HepG2 (cell line): ENCODE data around the gene CELF4. TPM values are rescaled to one million over a fixed set of nuclear protein-coding genes. Genes with fewer than 3 reads are reported as not detected.

Source experiments
- BCL6 ChIP-seq: IDR thresholded peaks from 2 replicates; pipeline ENCODE4 v1.6.1; 2016; ENCODE audit warnings: missing genetic modification reagents, missing compliant biosample characterization
- HDAC2 ChIP-seq: sonication (generic); formaldehyde crosslinking; IDR thresholded peaks from 2 replicates; pipeline ENCODE4 v1.4.0; 2020; ENCODE audit warnings: missing genetic modification reagents
- HOXA7 ChIP-seq: sonication (generic); formaldehyde crosslinking; IDR thresholded peaks from 2 replicates; pipeline ENCODE4 v1.8.1; 2022; ENCODE audit warnings: mild to moderate bottlenecking, missing genetic modification reagents, moderate library complexity
- NFATC3 ChIP-seq: sonication (generic); formaldehyde crosslinking; IDR thresholded peaks from 2 replicates; pipeline ENCODE4 v1.5.1; 2020; ENCODE audit warnings: mild to moderate bottlenecking, missing genetic modification reagents
- SMAD1 ChIP-seq: sonication (generic); formaldehyde crosslinking; IDR thresholded peaks from 2 replicates; pipeline ENCODE4 v1.4.0; 2020; ENCODE audit warnings: missing genetic modification reagents, low read depth, mild to moderate bottlenecking, borderline replicate concordance
- TAF15 ChIP-seq: fragments of 200-400 bp; formaldehyde crosslinking; IDR thresholded peaks from one replicate; pipeline ENCODE4 v1.6.1; 2018; ENCODE audit warnings: mild to moderate bottlenecking, low read depth, low read length; ENCODE audit not compliant: poor library complexity, severe bottlenecking
- ZNF207 ChIP-seq: fragments of 450-650 bp; IDR thresholded peaks from 2 replicates; pipeline ENCODE4 v1.6.1; 2016; ENCODE audit warnings: antibody characterized with exemption, borderline replicate concordance
- ZNF234 ChIP-seq: sonication (generic); formaldehyde crosslinking; conservative IDR thresholded peaks from 2 replicates; pipeline ENCODE4 v1.5.1; 2020; ENCODE audit warnings: mild to moderate bottlenecking, missing genetic modification reagents
- ZNF790 ChIP-seq: sonication (generic); formaldehyde crosslinking; IDR thresholded peaks from 2 replicates; pipeline ENCODE4 v1.8.0; 2022; ENCODE audit warnings: missing genetic modification reagents, mild to moderate bottlenecking, borderline replicate concordance
- polyA plus RNA-seq, 8 experiments: library from polyadenylated mRNA; depleted of rRNA in 3 of 8; stranded (reverse) in 7 of 8; unstranded in 1 of 8; fragments of >200 nt; fragmentation: Illumina TruSeq in 4 of 8; extraction: Trizol in 4 of 8; gene quantifications; 2 replicates each; pipeline versions ENCODE4 v1.2.1 to v1.2.3, GENCODE V29; 2011 to 2016; ENCODE audit warnings: low read depth in 4 of 8, missing spikeins in 1 of 8, mixed read lengths in 1 of 8; ENCODE audit not compliant: insufficient read depth in 1 of 8
- total RNA-seq, 5 experiments: library from RNA; depleted of rRNA; stranded (reverse); fragments of >200 nt; fragmentation: Illumina TruSeq; extraction: Trizol; gene quantifications; 2 replicates each; pipeline ENCODE4 v1.2.3, GENCODE V29; 2016; ENCODE audit warnings: low read depth in 1 of 5
- TF ChIP-seq, protein P1 (sequence below): sonication (generic); formaldehyde crosslinking; IDR thresholded peaks from 2 replicates; pipeline ENCODE4 v1.5.1; 2020; ENCODE audit warnings: missing genetic modification reagents, mild to moderate bottlenecking, borderline replicate concordance
- TF ChIP-seq, protein P2 (sequence below): sonication (generic); formaldehyde crosslinking; IDR thresholded peaks from 2 replicates; pipeline ENCODE4 v1.4.0; 2020; ENCODE audit warnings: mild to moderate bottlenecking, missing genetic modification reagents
- TF ChIP-seq, protein P3 (sequence below): sonication (generic); formaldehyde crosslinking; IDR thresholded peaks from 2 replicates; pipeline ENCODE4 v1.5.0; 2020; ENCODE audit warnings: mild to moderate bottlenecking, missing genetic modification reagents, borderline replicate concordance
- TF ChIP-seq, protein P4 (sequence below): sonication (generic); formaldehyde crosslinking; IDR thresholded peaks from 2 replicates; pipeline ENCODE4 v1.9.0; 2021; ENCODE audit warnings: missing genetic modification reagents, borderline replicate concordance
- TF ChIP-seq, protein P5 (sequence below): sonication (generic); formaldehyde crosslinking; IDR thresholded peaks from 2 replicates; pipeline ENCODE4 v1.4.0; 2020; ENCODE audit warnings: missing genetic modification reagents

Gene CELF4
- total and polyA plus RNA-seq, 2 of the 13 experiments (the other 11 are each of a cell fraction or from before 2014, with no cell fraction given) = not detected

DNA sequence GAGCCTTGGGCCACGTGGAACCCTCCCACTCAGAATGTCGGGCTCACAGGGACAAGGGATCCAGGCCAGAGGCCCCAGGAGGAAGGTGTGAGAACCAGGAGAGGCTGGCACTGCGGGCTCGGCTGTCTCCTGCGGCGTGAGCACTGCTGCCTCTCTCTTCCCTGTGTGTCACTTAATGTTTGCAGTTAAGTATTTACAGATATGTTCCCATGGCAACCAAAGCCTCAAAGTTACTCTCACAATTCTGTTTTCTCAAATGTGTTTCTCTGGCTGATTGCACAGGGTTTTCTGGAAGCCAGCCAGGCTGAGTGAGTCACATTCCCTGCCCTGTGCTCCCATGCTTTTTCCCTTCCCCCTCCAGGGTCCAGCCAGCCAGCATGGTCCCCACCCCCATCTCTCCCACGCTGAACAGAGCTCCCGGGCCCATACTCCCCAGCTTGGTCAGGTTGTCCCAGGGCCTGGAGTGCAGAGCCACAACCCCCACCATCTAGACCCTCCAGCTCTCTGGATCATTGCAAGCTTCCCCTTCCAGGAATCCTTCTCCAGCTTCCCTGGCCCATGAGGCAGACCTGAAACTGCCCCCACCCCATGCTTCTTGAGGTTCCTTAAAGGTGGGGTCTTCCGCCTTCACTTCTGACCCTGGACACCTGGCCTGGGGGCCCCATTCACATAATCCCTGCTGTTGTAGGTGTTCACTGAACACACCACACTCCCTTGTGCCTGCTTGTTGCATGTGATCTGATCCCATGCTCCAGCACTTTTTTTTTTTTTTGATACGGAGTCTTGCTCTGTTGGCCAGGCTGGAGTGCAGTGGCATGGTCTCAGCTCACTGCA lies 265.9 kb downstream of the CELF4 start (continued):
- TF ChIP-seq, protein P1, sequence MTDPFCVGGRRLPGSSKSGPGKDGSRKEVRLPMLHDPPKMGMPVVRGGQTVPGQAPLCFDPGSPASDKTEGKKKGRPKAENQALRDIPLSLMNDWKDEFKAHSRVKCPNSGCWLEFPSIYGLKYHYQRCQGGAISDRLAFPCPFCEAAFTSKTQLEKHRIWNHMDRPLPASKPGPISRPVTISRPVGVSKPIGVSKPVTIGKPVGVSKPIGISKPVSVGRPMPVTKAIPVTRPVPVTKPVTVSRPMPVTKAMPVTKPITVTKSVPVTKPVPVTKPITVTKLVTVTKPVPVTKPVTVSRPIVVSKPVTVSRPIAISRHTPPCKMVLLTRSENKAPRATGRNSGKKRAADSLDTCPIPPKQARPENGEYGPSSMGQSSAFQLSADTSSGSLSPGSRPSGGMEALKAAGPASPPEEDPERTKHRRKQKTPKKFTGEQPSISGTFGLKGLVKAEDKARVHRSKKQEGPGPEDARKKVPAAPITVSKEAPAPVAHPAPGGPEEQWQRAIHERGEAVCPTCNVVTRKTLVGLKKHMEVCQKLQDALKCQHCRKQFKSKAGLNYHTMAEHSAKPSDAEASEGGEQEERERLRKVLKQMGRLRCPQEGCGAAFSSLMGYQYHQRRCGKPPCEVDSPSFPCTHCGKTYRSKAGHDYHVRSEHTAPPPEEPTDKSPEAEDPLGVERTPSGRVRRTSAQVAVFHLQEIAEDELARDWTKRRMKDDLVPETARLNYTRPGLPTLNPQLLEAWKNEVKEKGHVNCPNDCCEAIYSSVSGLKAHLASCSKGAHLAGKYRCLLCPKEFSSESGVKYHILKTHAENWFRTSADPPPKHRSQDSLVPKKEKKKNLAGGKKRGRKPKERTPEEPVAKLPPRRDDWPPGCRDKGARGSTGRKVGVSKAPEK (CRISPR knock-in tag) = no peak
- TF ChIP-seq BCL6 (CRISPR knock-in tag) (peak; percentile 46; the same call in 1 of the 2 replicates), ZNF234 (no peak), HDAC2 (CRISPR knock-in tag) (0 out of 2 replicates have a peak, but pooled peaks have one; percentile 25), ZNF790 (CRISPR knock-in tag) (no peak), ZNF207 (no peak), HOXA7 (no peak), SMAD1 (CRISPR knock-in tag) (no peak), TAF15 (no peak), NFATC3 (CRISPR knock-in tag) (no peak)
- TF ChIP-seq, protein P2, sequence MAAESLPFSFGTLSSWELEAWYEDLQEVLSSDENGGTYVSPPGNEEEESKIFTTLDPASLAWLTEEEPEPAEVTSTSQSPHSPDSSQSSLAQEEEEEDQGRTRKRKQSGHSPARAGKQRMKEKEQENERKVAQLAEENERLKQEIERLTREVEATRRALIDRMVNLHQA (CRISPR knock-in tag) = no peak
- TF ChIP-seq, protein P3, sequence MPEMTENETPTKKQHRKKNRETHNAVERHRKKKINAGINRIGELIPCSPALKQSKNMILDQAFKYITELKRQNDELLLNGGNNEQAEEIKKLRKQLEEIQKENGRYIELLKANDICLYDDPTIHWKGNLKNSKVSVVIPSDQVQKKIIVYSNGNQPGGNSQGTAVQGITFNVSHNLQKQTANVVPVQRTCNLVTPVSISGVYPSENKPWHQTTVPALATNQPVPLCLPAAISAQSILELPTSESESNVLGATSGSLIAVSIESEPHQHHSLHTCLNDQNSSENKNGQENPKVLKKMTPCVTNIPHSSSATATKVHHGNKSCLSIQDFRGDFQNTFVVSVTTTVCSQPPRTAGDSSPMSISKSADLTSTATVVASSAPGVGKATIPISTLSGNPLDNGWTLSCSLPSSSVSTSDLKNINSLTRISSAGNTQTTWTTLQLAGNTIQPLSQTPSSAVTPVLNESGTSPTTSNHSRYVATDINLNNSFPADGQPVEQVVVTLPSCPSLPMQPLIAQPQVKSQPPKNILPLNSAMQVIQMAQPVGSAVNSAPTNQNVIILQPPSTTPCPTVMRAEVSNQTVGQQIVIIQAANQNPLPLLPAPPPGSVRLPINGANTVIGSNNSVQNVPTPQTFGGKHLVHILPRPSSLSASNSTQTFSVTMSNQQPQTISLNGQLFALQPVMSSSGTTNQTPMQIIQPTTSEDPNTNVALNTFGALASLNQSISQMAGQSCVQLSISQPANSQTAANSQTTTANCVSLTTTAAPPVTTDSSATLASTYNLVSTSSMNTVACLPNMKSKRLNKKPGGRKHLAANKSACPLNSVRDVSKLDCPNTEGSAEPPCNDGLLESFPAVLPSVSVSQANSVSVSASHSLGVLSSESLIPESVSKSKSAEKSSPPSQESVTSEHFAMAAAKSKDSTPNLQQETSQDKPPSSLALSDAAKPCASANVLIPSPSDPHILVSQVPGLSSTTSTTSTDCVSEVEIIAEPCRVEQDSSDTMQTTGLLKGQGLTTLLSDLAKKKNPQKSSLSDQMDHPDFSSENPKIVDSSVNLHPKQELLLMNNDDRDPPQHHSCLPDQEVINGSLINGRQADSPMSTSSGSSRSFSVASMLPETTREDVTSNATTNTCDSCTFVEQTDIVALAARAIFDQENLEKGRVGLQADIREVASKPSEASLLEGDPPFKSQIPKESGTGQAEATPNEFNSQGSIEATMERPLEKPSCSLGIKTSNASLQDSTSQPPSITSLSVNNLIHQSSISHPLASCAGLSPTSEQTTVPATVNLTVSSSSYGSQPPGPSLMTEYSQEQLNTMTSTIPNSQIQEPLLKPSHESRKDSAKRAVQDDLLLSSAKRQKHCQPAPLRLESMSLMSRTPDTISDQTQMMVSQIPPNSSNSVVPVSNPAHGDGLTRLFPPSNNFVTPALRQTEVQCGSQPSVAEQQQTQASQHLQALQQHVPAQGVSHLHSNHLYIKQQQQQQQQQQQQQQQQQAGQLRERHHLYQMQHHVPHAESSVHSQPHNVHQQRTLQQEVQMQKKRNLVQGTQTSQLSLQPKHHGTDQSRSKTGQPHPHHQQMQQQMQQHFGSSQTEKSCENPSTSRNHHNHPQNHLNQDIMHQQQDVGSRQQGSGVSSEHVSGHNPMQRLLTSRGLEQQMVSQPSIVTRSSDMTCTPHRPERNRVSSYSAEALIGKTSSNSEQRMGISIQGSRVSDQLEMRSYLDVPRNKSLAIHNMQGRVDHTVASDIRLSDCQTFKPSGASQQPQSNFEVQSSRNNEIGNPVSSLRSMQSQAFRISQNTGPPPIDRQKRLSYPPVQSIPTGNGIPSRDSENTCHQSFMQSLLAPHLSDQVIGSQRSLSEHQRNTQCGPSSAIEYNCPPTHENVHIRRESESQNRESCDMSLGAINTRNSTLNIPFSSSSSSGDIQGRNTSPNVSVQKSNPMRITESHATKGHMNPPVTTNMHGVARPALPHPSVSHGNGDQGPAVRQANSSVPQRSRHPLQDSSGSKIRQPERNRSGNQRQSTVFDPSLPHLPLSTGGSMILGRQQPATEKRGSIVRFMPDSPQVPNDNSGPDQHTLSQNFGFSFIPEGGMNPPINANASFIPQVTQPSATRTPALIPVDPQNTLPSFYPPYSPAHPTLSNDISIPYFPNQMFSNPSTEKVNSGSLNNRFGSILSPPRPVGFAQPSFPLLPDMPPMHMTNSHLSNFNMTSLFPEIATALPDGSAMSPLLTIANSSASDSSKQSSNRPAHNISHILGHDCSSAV (CRISPR knock-in tag) = no peak
- TF ChIP-seq, protein P4, sequence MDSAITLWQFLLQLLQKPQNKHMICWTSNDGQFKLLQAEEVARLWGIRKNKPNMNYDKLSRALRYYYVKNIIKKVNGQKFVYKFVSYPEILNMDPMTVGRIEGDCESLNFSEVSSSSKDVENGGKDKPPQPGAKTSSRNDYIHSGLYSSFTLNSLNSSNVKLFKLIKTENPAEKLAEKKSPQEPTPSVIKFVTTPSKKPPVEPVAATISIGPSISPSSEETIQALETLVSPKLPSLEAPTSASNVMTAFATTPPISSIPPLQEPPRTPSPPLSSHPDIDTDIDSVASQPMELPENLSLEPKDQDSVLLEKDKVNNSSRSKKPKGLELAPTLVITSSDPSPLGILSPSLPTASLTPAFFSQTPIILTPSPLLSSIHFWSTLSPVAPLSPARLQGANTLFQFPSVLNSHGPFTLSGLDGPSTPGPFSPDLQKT (CRISPR knock-in tag) = no peak
- TF ChIP-seq, protein P5, sequence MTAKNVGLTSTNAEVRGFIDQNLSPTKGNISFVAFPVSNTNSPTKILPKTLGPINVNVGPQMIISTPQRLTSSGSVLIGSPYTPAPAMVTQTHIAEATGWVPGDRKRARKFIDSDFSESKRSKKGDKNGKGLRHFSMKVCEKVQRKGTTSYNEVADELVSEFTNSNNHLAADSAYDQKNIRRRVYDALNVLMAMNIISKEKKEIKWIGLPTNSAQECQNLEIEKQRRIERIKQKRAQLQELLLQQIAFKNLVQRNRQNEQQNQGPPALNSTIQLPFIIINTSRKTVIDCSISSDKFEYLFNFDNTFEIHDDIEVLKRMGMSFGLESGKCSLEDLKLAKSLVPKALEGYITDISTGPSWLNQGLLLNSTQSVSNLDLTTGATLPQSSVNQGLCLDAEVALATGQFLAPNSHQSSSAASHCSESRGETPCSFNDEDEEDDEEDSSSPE (CRISPR knock-in tag) = no peak
